C4-2B (cell line): ENCODE results near the gene BRINP1.

ENCODE experiments used
- CTCF ChIP-seq: fragments of 450-650 bp; conservative IDR thresholded peaks from 2 replicates; pipeline ENCODE4 v1.5.1; 2017; ENCODE audit warnings: mild to moderate bottlenecking
- ZFX ChIP-seq: fragments of 450-650 bp; IDR thresholded peaks from 2 replicates; pipeline ENCODE4 v1.6.1; 2017

DNA sequence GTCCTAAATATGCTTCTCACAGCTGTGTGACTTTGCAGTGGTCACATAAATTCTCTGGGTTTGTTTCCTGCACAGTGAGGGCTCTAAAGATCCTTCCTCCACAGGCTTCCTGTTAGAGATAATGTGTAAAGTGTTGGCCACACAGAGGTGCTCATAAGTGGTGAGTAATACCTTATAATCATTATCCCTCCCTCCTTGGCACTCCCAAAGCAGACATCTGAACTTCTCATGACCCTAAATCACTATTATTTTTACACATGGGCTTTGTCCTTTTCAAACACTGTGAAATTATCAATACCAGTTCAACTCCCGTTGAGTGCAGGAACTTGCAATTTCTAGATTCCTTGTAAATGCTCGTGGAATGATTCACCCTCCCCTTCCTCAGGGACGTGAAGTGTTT lies 100.2 kb downstream of the BRINP1 start:
- TF ChIP-seq CTCF (no peak), ZFX (no peak)
